ENCODE results near the gene CDH23. TPM values are rescaled to one million over a fixed set of nuclear protein-coding genes. Genes with fewer than 3 reads are reported as not detected.

The CDH23 gene
- total RNA-seq, 2 donors from 2014 or later: 3.9 to 74.8 TPM

- intact Hi-C loops (cut with DNase I): no loop called here
- Histone ChIP-seq H3K36me3 (no peaks in the 10 kb centered on the region), H3K4me1 (replicated peaks) (peaks cover 3% of the 10 kb centered on the region), H3K27me3 (replicated peaks; ENCODE audit: insufficient read depth) (no peaks in the 10 kb centered on the region), H3K4me3 (no peak overlapping the region), H3K27ac (no peak overlapping the region), H3K9me3 (no peaks in the 10 kb centered on the region)
- no peak for DNase-seq (ENCODE audit: low spot score)
- 74% methylated on average over 14 of the region's 14 CpGs for whole genome bisulfite sequencing
- no peak for TF ChIP-seq POLR2A (IDR thresholded peaks at IDR 0.05)
- no peak for TF ChIP-seq CTCF (IDR thresholded peaks at IDR 0.05)
- TF ChIP-seq POLR2AphosphoS5 (IDR thresholded peaks at IDR 0.05): no peak
Observed at GRCh38 chr10:71638064-71638821, 241.5 kb downstream of the CDH23 start.

- Histone ChIP-seq H3K27me3 (replicated peaks; ENCODE audit: insufficient read depth) (no peaks in the 10 kb centered on the region), H3K9me3 (no peaks in the 10 kb centered on the region), H3K4me3 (no peak overlapping the region), H3K27ac (no peak overlapping the region), H3K4me1 (replicated peaks) (peaks cover 3% of the 10 kb centered on the region), H3K36me3 (no peaks in the 10 kb centered on the region)
- TF ChIP-seq CTCF (IDR thresholded peaks at IDR 0.05) (no peak), POLR2A (IDR thresholded peaks at IDR 0.05) (no peak), POLR2AphosphoS5 (IDR thresholded peaks at IDR 0.05) (no peak)
- WGBS: 45% methylated on average over 24 of the region's 24 CpGs
- no peak for DNase-seq (ENCODE audit: low spot score)
- intact Hi-C loops (cut with DNase I): no loop called here
Observed at GRCh38 chr10:71638822-71639719, 242.4 kb downstream of the CDH23 start.

- TF ChIP-seq POLR2A (IDR thresholded peaks at IDR 0.05) (no peak), POLR2AphosphoS5 (IDR thresholded peaks at IDR 0.05) (no peak), CTCF (IDR thresholded peaks at IDR 0.05) (no peak)
- WGBS: 80% methylated on average over 9 of the region's 9 CpGs
- intact Hi-C loops (cut with DNase I): no loop called here
Observed at GRCh38 chr10:71640607-71641006, 243.9 kb downstream of the CDH23 start.

GRCh38 chr10:71641449-71641848 is 244.7 kb downstream of the CDH23 start:
- no peak for TF ChIP-seq CTCF (IDR thresholded peaks at IDR 0.05)
- no peak for TF ChIP-seq POLR2A (IDR thresholded peaks at IDR 0.05)
- no peak for TF ChIP-seq POLR2AphosphoS5 (IDR thresholded peaks at IDR 0.05)
- intact Hi-C loops (cut with DNase I): no loop called here

More at GRCh38 chr10:71640607-71641006, 243.9 kb downstream of the CDH23 start:
- Histone ChIP-seq H3K4me1 (replicated peaks) (no peaks in the 10 kb centered on the region), H3K36me3 (no peaks in the 10 kb centered on the region), H3K27ac (no peak overlapping the region), H3K4me3 (no peak overlapping the region), H3K27me3 (replicated peaks; ENCODE audit: insufficient read depth) (no peaks in the 10 kb centered on the region), H3K9me3 (no peaks in the 10 kb centered on the region)
- DNase-seq (ENCODE audit: low spot score): no peak

More at GRCh38 chr10:71641449-71641848, 244.7 kb downstream of the CDH23 start:
- WGBS: 93% methylated on average over 7 of the region's 7 CpGs
- H3K4me3 ChIP-seq: no peak overlapping the region
- no peaks in the 10 kb centered on the region for H3K36me3 ChIP-seq
- H3K27ac ChIP-seq: no peak overlapping the region
- no peaks in the 10 kb centered on the region for H3K4me1 ChIP-seq (replicated peaks)
- no peak for DNase-seq (ENCODE audit: low spot score)
- H3K9me3 ChIP-seq: no peaks in the 10 kb centered on the region
- H3K27me3 ChIP-seq (replicated peaks; ENCODE audit: insufficient read depth): no peaks in the 10 kb centered on the region
